Measurements from ENCODE around the gene PRCC. TPM values are rescaled to one million over a fixed set of nuclear protein-coding genes. Genes with fewer than 3 reads are reported as not detected.
A peak's percentile ranks its signal among the peaks of the same experiment; 100 is the strongest.
"Not testable (repeated sequence)": the region's sequence is repeated elsewhere in the genome, so short reads cannot be mapped to it uniquely, and the experiment has no call there.

Gene PRCC
- total RNA-seq, 1 experiment from 2014 or later = 103 TPM

DNA sequence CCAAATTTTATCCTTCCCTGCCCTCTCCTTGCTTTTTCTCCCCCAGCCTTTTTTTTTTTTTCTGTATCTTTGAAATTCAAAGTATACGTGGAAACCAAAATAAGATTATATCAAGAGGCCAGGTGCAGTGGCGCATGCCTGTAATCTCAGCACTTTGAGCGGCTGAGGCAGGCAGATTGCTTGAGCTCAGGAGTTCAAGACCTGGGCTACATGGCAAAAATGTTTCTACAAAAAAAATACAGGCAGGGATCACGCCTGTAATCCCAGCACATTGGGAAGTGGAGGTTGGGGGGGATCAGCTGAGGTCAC is 6.6 kb upstream of the PRCC start:
- CTCF ChIA-PET = no interaction called here
- no peak overlapping the region for H3K4me2 ChIP-seq (ENCODE audit: low read length)
- peaks cover 2% of the 10 kb centered on the region for H3K79me2 ChIP-seq (ENCODE audit: low read length)
- ATAC-seq (no peak), DNase-seq (no peak)
- POLR2A ChIA-PET (ENCODE audit: unreplicated experiment) = no interaction called here
- H3K9ac ChIP-seq (ENCODE audit: low read length) = no peak overlapping the region
- H4K20me1 ChIP-seq (ENCODE audit: low read length) = no peaks in the 10 kb centered on the region
- H3K4me3 ChIP-seq (ENCODE audit: low read length) = no peak overlapping the region
- no peaks in the 10 kb centered on the region for H3K9me2 ChIP-seq (replicated peaks; ENCODE audit: low read length)
- H3K27me3 ChIP-seq (ENCODE audit: low read length) = no peaks in the 10 kb centered on the region
- no peaks in the 10 kb centered on the region for H3F3A ChIP-seq (ENCODE audit: low read length, unreplicated experiment)
- peaks cover 1% of the 10 kb centered on the region for H3K4me1 ChIP-seq (ENCODE audit: insufficient read depth, low read length)
- H3K36me3 ChIP-seq (ENCODE audit: low read depth, low read length) = no peaks in the 10 kb centered on the region
- no TSS peak for BruUV-seq (replicated peaks)
- no peak overlapping the region for H3K27ac ChIP-seq (ENCODE audit: low read length)
- no peaks in the 10 kb centered on the region for H3K9me3 ChIP-seq (ENCODE audit: low read length)
- TF ChIP-seq EZH2phosphoT487 (IDR thresholded peaks at IDR 0.05; ENCODE audit: borderline replicate concordance, low read length) (no peak), EZH2 (IDR thresholded peaks at IDR 0.05; ENCODE audit: low read length, unreplicated experiment) (no peak)
- TF ChIP-seq, protein P1, sequence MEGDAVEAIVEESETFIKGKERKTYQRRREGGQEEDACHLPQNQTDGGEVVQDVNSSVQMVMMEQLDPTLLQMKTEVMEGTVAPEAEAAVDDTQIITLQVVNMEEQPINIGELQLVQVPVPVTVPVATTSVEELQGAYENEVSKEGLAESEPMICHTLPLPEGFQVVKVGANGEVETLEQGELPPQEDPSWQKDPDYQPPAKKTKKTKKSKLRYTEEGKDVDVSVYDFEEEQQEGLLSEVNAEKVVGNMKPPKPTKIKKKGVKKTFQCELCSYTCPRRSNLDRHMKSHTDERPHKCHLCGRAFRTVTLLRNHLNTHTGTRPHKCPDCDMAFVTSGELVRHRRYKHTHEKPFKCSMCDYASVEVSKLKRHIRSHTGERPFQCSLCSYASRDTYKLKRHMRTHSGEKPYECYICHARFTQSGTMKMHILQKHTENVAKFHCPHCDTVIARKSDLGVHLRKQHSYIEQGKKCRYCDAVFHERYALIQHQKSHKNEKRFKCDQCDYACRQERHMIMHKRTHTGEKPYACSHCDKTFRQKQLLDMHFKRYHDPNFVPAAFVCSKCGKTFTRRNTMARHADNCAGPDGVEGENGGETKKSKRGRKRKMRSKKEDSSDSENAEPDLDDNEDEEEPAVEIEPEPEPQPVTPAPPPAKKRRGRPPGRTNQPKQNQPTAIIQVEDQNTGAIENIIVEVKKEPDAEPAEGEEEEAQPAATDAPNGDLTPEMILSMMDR (conservative IDR thresholded peaks at IDR 0.05; ENCODE audit: low read depth, low read length) = no peak
- intact Hi-C loops (cut with micrococcal nuclease) = no loop called here
- H2AFZ ChIP-seq (ENCODE audit: low read length) = no peak overlapping the region

- H3K9ac ChIP-seq (ENCODE audit: low read length); BruUV-seq (replicated peaks); CTCF ChIA-PET; H3K4me2 ChIP-seq (ENCODE audit: low read length); DNase-seq; H3K27me3 ChIP-seq (ENCODE audit: low read length); H3K9me2 ChIP-seq (replicated peaks; ENCODE audit: low read length); ATAC-seq; H3K9me3 ChIP-seq (ENCODE audit: low read length); H3K36me3 ChIP-seq (ENCODE audit: low read depth, low read length); POLR2A ChIA-PET (ENCODE audit: unreplicated experiment); H2AFZ ChIP-seq (ENCODE audit: low read length); H4K20me1 ChIP-seq (ENCODE audit: low read length); H3F3A ChIP-seq (ENCODE audit: low read length, unreplicated experiment); H3K27ac ChIP-seq (ENCODE audit: low read length); H3K4me3 ChIP-seq (ENCODE audit: low read length); intact Hi-C loops (cut with micrococcal nuclease): not testable (repeated sequence)
- peaks cover 20% of the 10 kb centered on the region for H3K4me1 ChIP-seq (ENCODE audit: insufficient read depth, low read length)
- peaks cover 36% of the 10 kb centered on the region for H3K79me2 ChIP-seq (ENCODE audit: low read length)
Observed at GRCh38 chr1:156765136-156765535, 2.2 kb upstream of the PRCC start.

DNA sequence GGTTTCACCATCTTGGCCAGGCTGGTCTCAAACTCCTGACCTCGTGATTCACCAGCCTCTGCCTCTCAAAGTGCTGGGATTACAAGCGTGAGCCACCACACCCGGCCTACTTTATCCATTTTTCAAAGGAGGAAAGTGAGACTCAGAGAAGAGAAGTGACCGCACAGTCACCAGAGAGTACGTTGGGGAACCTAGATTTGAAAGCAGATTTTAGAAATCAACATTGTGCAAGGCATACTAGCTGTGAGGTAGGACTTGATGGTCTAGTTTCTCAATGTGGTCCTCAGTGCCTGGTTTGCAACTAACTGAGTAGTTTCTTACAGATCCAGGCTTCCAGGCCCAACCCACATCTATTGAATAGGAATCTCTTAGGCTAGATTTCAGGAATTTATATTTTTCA is 1.7 kb upstream of the PRCC start:
- Histone ChIP-seq H3K79me2 (ENCODE audit: low read length) (peaks cover 42% of the 10 kb centered on the region), H3K27ac (ENCODE audit: low read length) (no peak overlapping the region), H4K20me1 (ENCODE audit: low read length) (peaks cover 4% of the 10 kb centered on the region; the same call in 1 of the 2 replicates), H3F3A (ENCODE audit: low read length, unreplicated experiment) (no peaks in the 10 kb centered on the region), H3K36me3 (ENCODE audit: low read depth, low read length) (peaks cover 3% of the 10 kb centered on the region), H3K4me1 (ENCODE audit: insufficient read depth, low read length) (peaks cover 24% of the 10 kb centered on the region), H3K27me3 (ENCODE audit: low read length) (no peaks in the 10 kb centered on the region), H3K4me3 (ENCODE audit: low read length) (peak overlapping the region; percentile 74), H2AFZ (ENCODE audit: low read length) (peak overlapping the region; percentile 91; the same call in 1 of the 2 replicates), H3K4me2 (ENCODE audit: low read length) (peak overlapping the region; percentile 96), H3K9ac (ENCODE audit: low read length) (no peak overlapping the region; the same call in 1 of the 2 replicates), H3K9me2 (replicated peaks; ENCODE audit: low read length) (no peaks in the 10 kb centered on the region), H3K9me3 (ENCODE audit: low read length) (no peaks in the 10 kb centered on the region)
- intact Hi-C loops (cut with micrococcal nuclease) = no loop called here
- ATAC-seq (no peak), DNase-seq (no peak)
- no TSS peak for BruUV-seq (replicated peaks)
- CTCF ChIA-PET = no interaction called here
- POLR2A ChIA-PET (ENCODE audit: unreplicated experiment) = no interaction called here
- TF ChIP-seq, protein P1 (conservative IDR thresholded peaks at IDR 0.05; ENCODE audit: low read depth, low read length) = no peak
